ENCODE results near the gene CFAP410.

Gene CFAP410

DNA sequence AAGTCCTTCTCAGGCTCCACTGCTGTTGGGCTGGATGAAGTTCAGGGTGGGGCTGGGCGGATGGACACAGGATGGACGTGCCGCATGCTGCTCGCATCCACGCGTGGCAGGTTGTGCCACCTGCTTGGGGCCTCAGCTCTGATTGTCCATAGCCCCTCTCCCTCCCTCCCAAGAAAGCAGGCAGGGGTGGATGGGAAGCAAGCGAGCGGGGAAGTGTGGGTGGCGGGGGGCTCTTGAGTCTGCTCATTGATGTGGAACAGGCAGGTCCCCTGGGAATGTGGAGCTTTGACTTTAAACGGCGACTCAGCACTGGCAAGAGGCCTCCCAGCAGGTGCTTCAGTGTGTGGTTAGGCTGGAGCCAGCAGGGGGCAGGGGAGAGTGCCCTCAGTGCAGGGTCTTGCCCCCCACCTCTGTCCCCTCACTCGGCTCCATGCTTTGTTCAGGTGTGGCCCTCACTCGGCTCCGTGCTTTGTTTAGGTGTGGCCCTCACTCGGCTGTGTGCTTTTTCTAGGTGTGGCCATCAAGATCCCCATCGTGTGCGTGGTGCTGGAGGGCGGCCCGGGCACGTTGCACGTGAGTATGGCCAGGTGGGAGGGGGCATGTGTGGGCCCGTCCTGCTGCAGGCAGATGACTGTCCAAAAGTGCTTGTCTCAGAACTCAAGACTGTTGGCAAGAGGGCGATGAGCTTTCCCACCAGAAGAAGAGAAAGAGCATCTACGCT lies 38.2 kb upstream of the CFAP410 start:
- no peak for DNase-seq (ENCODE audit: extremely low read depth, insufficient read length)
- H3K36me3 ChIP-seq (ENCODE audit: control insufficient read depth, insufficient read depth, low read length), result no peaks in the 10 kb centered on the region; the same call in 1 of the 2 replicates
- TF ChIP-seq CTCF (IDR thresholded peaks at IDR 0.05; ENCODE audit: insufficient read depth, low read length, poor library complexity, severe bottlenecking), result no peak
- no peak overlapping the region for H3K4me3 ChIP-seq (replicated peaks; ENCODE audit: low read depth, low read length)
- H3K27me3 ChIP-seq (replicated peaks; ENCODE audit: control insufficient read depth, insufficient read depth, low read length), result no peaks in the 10 kb centered on the region

DNA sequence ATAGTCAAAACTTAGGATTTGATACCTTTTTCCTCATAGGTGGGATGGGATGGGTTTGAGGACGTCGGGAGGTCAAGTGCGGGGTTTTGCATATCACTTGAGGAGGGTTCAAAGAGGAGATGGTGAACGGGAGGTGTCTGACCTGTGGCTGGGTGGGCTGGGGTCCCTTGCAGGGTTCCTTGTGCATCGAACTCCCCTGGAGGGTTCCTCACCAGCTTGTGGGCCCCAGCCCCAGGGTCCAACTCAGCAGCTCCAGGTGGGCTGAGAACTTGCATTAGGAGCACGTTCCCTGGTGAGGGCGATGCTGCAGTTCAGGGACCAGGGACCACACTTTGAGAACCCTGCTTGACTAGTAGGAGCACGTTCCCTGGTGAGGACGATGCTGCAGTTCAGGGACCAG lies 37.4 kb upstream of the CFAP410 start:
- no peak for DNase-seq (ENCODE audit: extremely low read depth, insufficient read length)
- no peaks in the 10 kb centered on the region for H3K27me3 ChIP-seq (replicated peaks; ENCODE audit: control insufficient read depth, insufficient read depth, low read length)
- no peak for TF ChIP-seq CTCF (IDR thresholded peaks at IDR 0.05; ENCODE audit: insufficient read depth, low read length, poor library complexity, severe bottlenecking)
- no peak overlapping the region for H3K4me3 ChIP-seq (replicated peaks; ENCODE audit: low read depth, low read length)
- H3K36me3 ChIP-seq (ENCODE audit: control insufficient read depth, insufficient read depth, low read length), result no peaks in the 10 kb centered on the region; the same call in 1 of the 2 replicates

DNA sequence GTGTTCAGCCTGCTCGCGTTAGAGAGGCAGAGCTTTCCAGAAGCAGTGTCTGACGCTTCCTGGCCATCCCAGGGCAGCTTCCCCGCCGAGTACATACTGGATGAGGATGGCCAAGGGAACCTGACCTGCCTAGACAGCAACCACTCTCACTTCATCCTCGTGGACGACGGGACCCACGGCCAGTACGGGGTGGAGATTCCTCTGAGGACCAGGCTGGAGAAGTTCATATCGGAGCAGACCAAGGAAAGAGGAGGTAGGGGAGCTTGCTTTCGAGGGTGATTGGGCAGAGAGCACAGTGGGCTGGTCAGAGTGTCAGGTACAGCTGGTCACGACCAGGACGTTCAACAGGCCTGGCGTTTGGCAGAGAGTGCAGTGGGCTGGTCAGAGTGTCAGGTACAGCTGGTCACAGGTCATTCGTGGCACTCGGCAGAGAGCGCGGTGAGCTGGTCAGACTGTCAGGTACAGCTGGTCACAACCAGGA lies 36.6 kb upstream of the CFAP410 start:
- no peak for DNase-seq (ENCODE audit: extremely low read depth, insufficient read length)
- Histone ChIP-seq H3K4me3 (replicated peaks; ENCODE audit: low read depth, low read length) (no peak overlapping the region), H3K36me3 (ENCODE audit: control insufficient read depth, insufficient read depth, low read length) (no peaks in the 10 kb centered on the region; the same call in 1 of the 2 replicates), H3K27me3 (replicated peaks; ENCODE audit: control insufficient read depth, insufficient read depth, low read length) (no peaks in the 10 kb centered on the region)
- no peak for TF ChIP-seq CTCF (IDR thresholded peaks at IDR 0.05; ENCODE audit: insufficient read depth, low read length, poor library complexity, severe bottlenecking)

- no peak for TF ChIP-seq CTCF (IDR thresholded peaks at IDR 0.05; ENCODE audit: insufficient read depth, low read length, poor library complexity, severe bottlenecking)
- DNase-seq (ENCODE audit: extremely low read depth, insufficient read length), result no peak
- no peaks in the 10 kb centered on the region for H3K27me3 ChIP-seq (replicated peaks; ENCODE audit: control insufficient read depth, insufficient read depth, low read length)
- H3K4me3 ChIP-seq (replicated peaks; ENCODE audit: low read depth, low read length), result no peak overlapping the region
- H3K36me3 ChIP-seq (ENCODE audit: control insufficient read depth, insufficient read depth, low read length), result no peaks in the 10 kb centered on the region; the same call in 1 of the 2 replicates
Measured at GRCh38 chr21:44375281-44375651, 36.1 kb upstream of the CFAP410 start.

- TF ChIP-seq CTCF (IDR thresholded peaks at IDR 0.05; ENCODE audit: insufficient read depth, low read length, poor library complexity, severe bottlenecking), result no peak
- Histone ChIP-seq H3K27me3 (replicated peaks; ENCODE audit: control insufficient read depth, insufficient read depth, low read length) (no peaks in the 10 kb centered on the region), H3K36me3 (ENCODE audit: control insufficient read depth, insufficient read depth, low read length) (no peaks in the 10 kb centered on the region; the same call in 1 of the 2 replicates), H3K4me3 (replicated peaks; ENCODE audit: low read depth, low read length) (no peak overlapping the region)
- no peak for DNase-seq (ENCODE audit: extremely low read depth, insufficient read length)
Measured at GRCh38 chr21:44374601-44375280, 35.6 kb upstream of the CFAP410 start.

Data from GM06990 (cell line).